ENCODE measurements around the gene PIWIL1. TPM values are rescaled to one million over a fixed set of nuclear protein-coding genes. Genes with fewer than 3 reads are reported as not detected.

Gene PIWIL1
- total RNA-seq, 1 experiment from 2014 or later = not detected

GRCh38 chr12:130298322-130299021 is 39.2 kb upstream of the PIWIL1 start:
- Mint-ChIP-seq H3K4me3 (no peak overlapping the region), H3K27me3 (ENCODE audit: low read depth) (peaks cover 63% of the 10 kb centered on the region), H3K36me3 (ENCODE audit: insufficient read depth in 1 of 3, low read depth in 3 of 3) (no peaks in the 10 kb centered on the region), H3K9me3 (peaks cover 0 to 6% of the 10 kb centered on the region in 2 experiments; a peak in 3 of 5 replicates), H3K4me1 (peaks cover 7 to 8% of the 10 kb centered on the region in 2 experiments), H3K27ac (no peak overlapping the region)
- Histone ChIP-seq H3K9ac (ENCODE audit: extremely low read depth, insufficient read length, low read length) (no peak overlapping the region), H3K14ac (ENCODE audit: insufficient read depth, low read length) (no peak overlapping the region), H3K18ac (ENCODE audit: insufficient read length, low read depth, low read length) (no peak overlapping the region), H3K4ac (ENCODE audit: low read depth, low read length) (no peak overlapping the region), H2BK12ac (ENCODE audit: insufficient read length, low read depth, low read length) (no peak overlapping the region), H4K5ac (ENCODE audit: insufficient read length, low read depth, low read length) (no peak overlapping the region), H2BK5ac (ENCODE audit: insufficient read length, low read length) (no peak overlapping the region), H3K79me1 (ENCODE audit: insufficient read depth, low read depth, low read length, poor library complexity, severe bottlenecking) (no peaks in the 10 kb centered on the region), H4K20me1 (ENCODE audit: control insufficient read depth, insufficient read depth, insufficient read length) (no peaks in the 10 kb centered on the region), H3K27me3 (ENCODE audit: insufficient read depth, low read length) (peaks cover 1% of the 10 kb centered on the region; the same call in 1 of the 2 replicates), H4K8ac (replicated peaks; ENCODE audit: insufficient read length, low read depth, low read length) (no peak overlapping the region), H2BK15ac (ENCODE audit: low read depth, low read length) (no peak overlapping the region), H3K4me1 (ENCODE audit: insufficient read depth, low read length) (no peaks in the 10 kb centered on the region), H3K27ac (ENCODE audit: insufficient read length, low read depth, low read length) (no peak overlapping the region), H4K91ac (ENCODE audit: insufficient read length, low read depth, low read length) (no peak overlapping the region), H3K4me2 (ENCODE audit: insufficient read depth, insufficient read length, low read length) (no peak overlapping the region), H2BK20ac (ENCODE audit: low read depth, low read length, poor library complexity, severe bottlenecking) (no peak overlapping the region), H3K23me2 (ENCODE audit: insufficient read length, low read depth, low read length, poor library complexity, severe bottlenecking) (no peaks in the 10 kb centered on the region), H3T11ph (ENCODE audit: low read length) (no peak overlapping the region), H3K79me2 (ENCODE audit: insufficient read depth, low read length) (no peaks in the 10 kb centered on the region), H2AFZ (ENCODE audit: low read length) (no peak overlapping the region), H2BK120ac (ENCODE audit: low read depth, low read length, poor library complexity, severe bottlenecking) (no peak overlapping the region), H3K9me3 (ENCODE audit: control insufficient read depth, low read depth, low read length) (no peaks in the 10 kb centered on the region), H2AK5ac (ENCODE audit: insufficient read length, low read length) (no peak overlapping the region), H3K23ac (ENCODE audit: insufficient read length, low read depth, low read length) (no peak overlapping the region), H3K56ac (ENCODE audit: insufficient read length, low read depth, low read length) (no peak overlapping the region)
- no CpG with 5 or more reads among the region's 5 CpGs for WGBS (ENCODE audit: extremely low coverage, insufficient read length, low lambda C conversion rate)
- no peak for TF ChIP-seq CTCF (conservative IDR thresholded peaks at IDR 0.05)
- DNase-seq = no peak
